Ectodermal cell (in vitro differentiated cells): ENCODE measurements around the gene KIF5C. TPM values are rescaled to one million over a fixed set of nuclear protein-coding genes. Genes with fewer than 3 reads are reported as not detected.
A peak's percentile ranks its signal among the peaks of the same experiment; 100 is the strongest.
"Not testable (repeated sequence)": the region's sequence is repeated elsewhere in the genome, so short reads cannot be mapped to it uniquely, and the experiment has no call there.

Experiments used
- H3K27ac ChIP-seq: 2 replicates; pipeline ENCODE4 v1.7.0; 2013; ENCODE audit warnings: mild to moderate bottlenecking, low read depth, low read length; ENCODE audit not compliant: insufficient read depth, poor library complexity, severe bottlenecking
- H3K27me3 ChIP-seq: 2 replicates; pipeline ENCODE4 v1.7.0; 2013; ENCODE audit warnings: mild to moderate bottlenecking, low read length; ENCODE audit not compliant: insufficient read depth, control insufficient read depth, poor library complexity, severe bottlenecking
- H3K36me3 ChIP-seq: one replicate; pipeline ENCODE4 v1.7.0; 2013; ENCODE audit warnings: low read length; ENCODE audit not compliant: control insufficient read depth, insufficient read depth
- H3K4me1 ChIP-seq: one replicate; pipeline ENCODE4 v1.7.0; 2013; ENCODE audit warnings: low read length; ENCODE audit not compliant: control insufficient read depth, insufficient read depth
- H3K4me3 ChIP-seq: 2 replicates; pipeline ENCODE4 v1.7.0; 2013; ENCODE audit warnings: low read depth, low read length, control low read depth; ENCODE audit not compliant: insufficient read depth
- H3K9me3 ChIP-seq: 2 replicates; pipeline ENCODE4 v1.7.0; 2013; ENCODE audit warnings: mild to moderate bottlenecking, low read length, moderate library complexity; ENCODE audit not compliant: control insufficient read depth
- WGBS, 2 experiments: methylation state at CpG; one replicate each; pipeline ENCODE4 v1.1.7; 2013; ENCODE audit warnings: missing lambda C conversion rate in 2 of 2; 5-methylcytosine and 5-hydroxymethylcytosine counted together
- polyA plus RNA-seq, 4 experiments: library from polyadenylated mRNA; stranded (reverse); fragments of 50-300 nt; gene quantifications; one replicate each; pipeline ENCODE4 v1.2.3, GENCODE V29; 2013

Gene KIF5C
- 55.0 TPM for polyA plus RNA-seq (2013, experiment 1 of 4)
- polyA plus RNA-seq (2013, experiment 2 of 4): 64.7 TPM
- polyA plus RNA-seq (2013, experiment 3 of 4): 41.6 TPM
- 45.8 TPM for polyA plus RNA-seq (2013, experiment 4 of 4)

DNA sequence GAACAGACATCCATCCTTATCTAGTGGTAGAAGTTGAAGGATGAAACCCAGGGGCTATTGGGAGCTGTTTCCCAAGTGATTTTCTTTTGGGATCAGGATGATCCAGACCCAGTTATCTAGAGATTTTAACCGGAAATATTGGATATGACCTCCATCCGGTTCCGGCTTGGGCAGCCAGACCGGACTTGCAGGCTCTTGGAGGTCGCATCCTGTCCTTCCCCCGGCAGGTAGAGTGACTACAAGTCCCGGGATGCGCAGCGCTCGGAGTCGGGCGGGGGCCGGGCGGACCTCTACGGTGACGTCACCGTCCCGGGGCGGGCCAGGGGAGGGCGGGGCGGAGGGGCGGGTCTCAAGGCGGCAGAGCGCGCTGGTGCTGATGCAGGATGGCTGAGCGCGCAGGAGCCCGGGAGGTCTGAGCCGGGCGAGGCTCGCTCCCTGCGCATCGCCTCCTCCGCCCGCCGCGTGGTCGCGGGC is at the start of gene KIF5C:
KIF5C (plus strand) TSS at position 360 of the 474 bp plus-strand sequence. CDS start 391 bp downstream, outside the sequence.
- no peaks in the 10 kb centered on the region for H3K36me3 ChIP-seq
- peak within 1 kb of the TSS; percentile 78 for H3K4me3 ChIP-seq
- peaks cover 13% of the 10 kb centered on the region for H3K27me3 ChIP-seq
- H3K4me1 ChIP-seq: no peaks in the 10 kb centered on the region
- no peaks in the 10 kb centered on the region for H3K9me3 ChIP-seq
- H3K27ac ChIP-seq: peak within 1 kb of the TSS; percentile 82
- 2% methylated on average over 39 of the region's 39 CpGs for WGBS, 2 experiments

- no peaks in the 10 kb centered on the region for H3K36me3 ChIP-seq
- no peaks in the 10 kb centered on the region for H3K4me1 ChIP-seq
- H3K27ac ChIP-seq: no peak overlapping the region
- H3K9me3 ChIP-seq: no peaks in the 10 kb centered on the region
- H3K4me3 ChIP-seq: no peak overlapping the region
- no peaks in the 10 kb centered on the region for H3K27me3 ChIP-seq
Observed at GRCh38 chr2:148826791-148827190, 48.2 kb upstream of the KIF5C start.

- Histone ChIP-seq H3K4me1 (no peaks in the 10 kb centered on the region), H3K4me3 (no peak overlapping the region), H3K27ac (no peak overlapping the region), H3K36me3 (no peaks in the 10 kb centered on the region), H3K9me3 (no peaks in the 10 kb centered on the region), H3K27me3 (no peaks in the 10 kb centered on the region)
- 100% methylated on average over 1 to 2 of the region's 2 CpGs for WGBS, 2 experiments
Observed at GRCh38 chr2:148828941-148829340, 46.1 kb upstream of the KIF5C start.

- no peak overlapping the region for H3K27ac ChIP-seq
- H3K36me3 ChIP-seq: no peaks in the 10 kb centered on the region
- 91 to 96% methylated on average over 3 of the region's 3 CpGs for WGBS, 2 experiments
- no peak overlapping the region for H3K4me3 ChIP-seq
- no peaks in the 10 kb centered on the region for H3K9me3 ChIP-seq
- H3K27me3 ChIP-seq: no peaks in the 10 kb centered on the region
- no peaks in the 10 kb centered on the region for H3K4me1 ChIP-seq
Observed at GRCh38 chr2:148829618-148830017, 45.4 kb upstream of the KIF5C start.

GRCh38 chr2:148832637-148833036 is 42.4 kb upstream of the KIF5C start:
- no peaks in the 10 kb centered on the region for H3K27me3 ChIP-seq
- no peaks in the 10 kb centered on the region for H3K36me3 ChIP-seq
- H3K4me1 ChIP-seq: no peaks in the 10 kb centered on the region
- no peaks in the 10 kb centered on the region for H3K9me3 ChIP-seq
- WGBS, 2 experiments: 93 to 94% methylated on average over 7 of the region's 7 CpGs
- no peak overlapping the region for H3K4me3 ChIP-seq
- H3K27ac ChIP-seq: no peak overlapping the region

- 62 to 64% methylated on average over 2 to 4 of the region's 4 CpGs for WGBS, 2 experiments
- Histone ChIP-seq H3K9me3 (no peaks in the 10 kb centered on the region), H3K27ac (no peak overlapping the region), H3K27me3 (no peaks in the 10 kb centered on the region), H3K4me3 (no peak overlapping the region), H3K36me3 (no peaks in the 10 kb centered on the region), H3K4me1 (no peaks in the 10 kb centered on the region)
Observed at GRCh38 chr2:148842050-148842449, 33.0 kb upstream of the KIF5C start.

DNA sequence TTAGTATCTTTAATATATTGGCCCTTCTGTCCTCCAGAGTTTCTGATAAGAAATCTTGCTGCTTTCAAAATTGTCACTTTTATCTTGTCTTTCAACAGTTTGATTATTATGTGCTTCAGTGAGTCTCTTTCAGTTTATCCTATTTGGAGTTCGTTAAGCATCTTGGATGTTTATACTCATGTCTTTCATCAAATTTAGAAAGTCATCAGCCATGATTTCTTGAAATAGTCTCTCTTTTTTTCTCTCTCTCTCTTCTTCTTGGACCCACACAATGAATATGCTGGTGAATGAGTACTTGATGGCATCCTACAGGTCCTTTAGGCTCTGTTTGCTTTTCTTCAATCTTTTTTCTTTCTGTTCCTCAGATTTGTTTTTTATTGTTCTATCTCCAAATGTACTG is 26.9 kb upstream of the KIF5C start:
- Histone ChIP-seq H3K9me3 (no peaks in the 10 kb centered on the region), H3K36me3 (no peaks in the 10 kb centered on the region), H3K4me3 (no peak overlapping the region), H3K27me3 (no peaks in the 10 kb centered on the region), H3K27ac (no peak overlapping the region), H3K4me1 (no peaks in the 10 kb centered on the region)
- 95% methylated on average over 1 of the region's 1 CpG; no CpG with 5 or more reads in 1 of the 2 experiments for WGBS, 2 experiments

GRCh38 chr2:148853458-148853857 is 21.6 kb upstream of the KIF5C start:
- 88% methylated on average over 1 of the region's 2 CpGs; no CpG with 5 or more reads in 1 of the 2 experiments for WGBS, 2 experiments
- Histone ChIP-seq H3K27me3 (no peaks in the 10 kb centered on the region), H3K4me1 (no peaks in the 10 kb centered on the region), H3K36me3 (no peaks in the 10 kb centered on the region), H3K27ac (no peak overlapping the region), H3K4me3 (no peak overlapping the region), H3K9me3 (no peaks in the 10 kb centered on the region)

DNA sequence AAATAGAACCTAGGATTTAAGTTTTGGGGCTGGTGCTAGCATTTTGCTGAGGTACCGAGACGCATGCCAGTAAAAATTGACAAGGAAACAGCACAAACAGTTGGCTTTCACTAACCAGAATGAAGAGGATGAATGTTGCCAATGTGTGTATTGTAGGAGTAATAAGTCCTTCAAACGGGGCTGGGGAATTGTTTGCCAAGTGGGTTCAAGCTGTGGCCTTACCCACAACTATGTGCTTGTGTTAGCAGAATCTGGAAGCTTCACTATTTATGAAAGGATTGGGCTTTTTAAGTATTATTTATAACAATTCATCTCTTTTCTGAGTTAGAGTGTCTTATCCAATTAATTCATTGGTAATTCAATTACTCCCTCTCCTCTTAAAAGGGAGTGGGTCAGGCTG is 15.0 kb upstream of the KIF5C start:
- Histone ChIP-seq H3K4me3 (no peak overlapping the region), H3K27me3 (no peaks in the 10 kb centered on the region), H3K27ac (no peak overlapping the region), H3K4me1 (no peaks in the 10 kb centered on the region), H3K9me3 (no peaks in the 10 kb centered on the region), H3K36me3 (no peaks in the 10 kb centered on the region)
- 97% methylated on average over 3 of the region's 3 CpGs for WGBS, 2 experiments

- Histone ChIP-seq H3K9me3 (no peaks in the 10 kb centered on the region), H3K27me3 (no peaks in the 10 kb centered on the region), H3K27ac (no peak overlapping the region), H3K4me3 (no peak overlapping the region), H3K4me1 (no peaks in the 10 kb centered on the region), H3K36me3 (no peaks in the 10 kb centered on the region)
- 93 to 96% methylated on average over 5 of the region's 5 CpGs for WGBS, 2 experiments
Observed at GRCh38 chr2:148861367-148861766, 13.7 kb upstream of the KIF5C start.

DNA sequence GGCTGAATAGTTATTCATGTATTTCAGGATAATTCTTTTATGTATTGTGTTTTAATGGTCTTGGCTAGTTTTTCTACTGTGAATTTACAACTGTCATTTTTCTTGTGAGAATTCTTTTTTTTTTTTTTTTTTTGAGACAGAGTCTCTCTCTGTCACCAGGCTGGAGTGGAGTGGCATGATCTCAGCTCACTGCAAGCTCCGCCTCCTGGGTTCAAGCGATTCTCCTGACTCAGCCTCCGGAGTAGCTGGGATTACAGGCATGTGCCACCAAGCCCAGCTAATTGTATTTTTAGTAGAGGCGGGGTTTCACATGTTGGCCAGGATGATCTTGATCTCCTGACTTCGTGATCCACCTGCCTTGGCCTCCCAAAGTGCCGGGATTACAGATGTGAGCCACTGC is 12.5 kb upstream of the KIF5C start:
- not testable (repeated sequence) for H3K9me3 ChIP-seq, H3K27me3 ChIP-seq, H3K27ac ChIP-seq, H3K36me3 ChIP-seq, H3K4me1 ChIP-seq, H3K4me3 ChIP-seq
- 91 to 95% methylated on average over 6 of the region's 6 CpGs for WGBS, 2 experiments
